ENCODE results near the gene WNT4. TPM values are rescaled to one million over a fixed set of nuclear protein-coding genes. Genes with fewer than 3 reads are reported as not detected.

Gene WNT4
- total RNA-seq, 4 donors from 2014 or later, result 1.4 to 5.0 (median 2.5) TPM

DNA sequence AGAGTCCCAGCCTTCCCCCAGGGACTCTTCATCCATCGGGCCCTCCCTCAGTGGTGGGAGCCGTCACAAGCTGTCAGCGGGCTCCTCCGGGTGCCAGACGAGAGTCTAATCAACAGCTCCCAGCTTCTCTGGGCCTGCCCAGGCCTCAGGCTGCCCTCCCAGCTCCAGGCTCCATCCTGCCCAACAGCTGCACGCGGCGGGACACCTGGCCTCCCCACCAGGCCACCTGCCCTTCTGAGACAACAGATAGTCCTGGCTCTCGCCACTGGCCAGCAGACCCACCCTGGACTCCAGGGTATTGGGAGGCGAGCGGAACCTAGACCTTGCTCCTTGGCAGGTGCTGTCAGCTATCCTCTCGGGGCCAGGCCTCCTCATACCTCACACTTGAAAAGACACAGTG lies 3.1 kb downstream of the WNT4 start:
- H3K27me3 ChIP-seq, result no peaks in the 10 kb centered on the region

DNA sequence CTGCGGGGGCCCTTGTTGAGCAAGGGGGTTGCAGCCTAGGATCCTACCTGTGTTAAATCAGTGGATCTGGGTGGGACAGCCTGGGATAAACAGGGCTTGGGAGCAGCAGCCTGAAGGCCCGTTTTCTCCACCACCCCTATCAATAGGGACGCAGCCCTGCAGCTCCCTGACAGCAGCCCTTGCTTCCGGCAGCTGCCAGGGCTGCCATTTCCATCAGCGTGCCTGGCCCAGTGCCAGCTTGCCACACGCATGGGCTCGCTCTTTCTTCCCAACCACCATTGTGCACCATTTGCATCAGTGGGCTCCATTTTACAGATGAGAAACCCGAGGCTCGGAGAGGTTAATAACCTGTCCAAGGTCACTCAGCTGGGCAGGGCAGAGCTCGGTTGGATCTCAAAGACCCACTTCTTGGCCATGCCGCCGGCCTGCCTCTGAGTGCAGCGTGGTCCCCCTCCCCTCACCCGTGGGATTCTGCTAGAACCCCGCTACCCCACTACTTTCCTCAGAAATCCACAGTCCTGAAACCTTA lies 3.8 kb downstream of the WNT4 start:
- Histone ChIP-seq H3K36me3 (no peaks in the 10 kb centered on the region), H3K9me3 (no peaks in the 10 kb centered on the region), H3K27ac (no peak overlapping the region), H3K4me1 (peaks cover 0 to 18% (median 7%) of the 10 kb centered on the region in 4 donors), H3K27me3 (no peaks in the 10 kb centered on the region), H3K4me3 (no peak overlapping the region)
- DNase-seq, result no peak
- TF ChIP-seq, protein P1, sequence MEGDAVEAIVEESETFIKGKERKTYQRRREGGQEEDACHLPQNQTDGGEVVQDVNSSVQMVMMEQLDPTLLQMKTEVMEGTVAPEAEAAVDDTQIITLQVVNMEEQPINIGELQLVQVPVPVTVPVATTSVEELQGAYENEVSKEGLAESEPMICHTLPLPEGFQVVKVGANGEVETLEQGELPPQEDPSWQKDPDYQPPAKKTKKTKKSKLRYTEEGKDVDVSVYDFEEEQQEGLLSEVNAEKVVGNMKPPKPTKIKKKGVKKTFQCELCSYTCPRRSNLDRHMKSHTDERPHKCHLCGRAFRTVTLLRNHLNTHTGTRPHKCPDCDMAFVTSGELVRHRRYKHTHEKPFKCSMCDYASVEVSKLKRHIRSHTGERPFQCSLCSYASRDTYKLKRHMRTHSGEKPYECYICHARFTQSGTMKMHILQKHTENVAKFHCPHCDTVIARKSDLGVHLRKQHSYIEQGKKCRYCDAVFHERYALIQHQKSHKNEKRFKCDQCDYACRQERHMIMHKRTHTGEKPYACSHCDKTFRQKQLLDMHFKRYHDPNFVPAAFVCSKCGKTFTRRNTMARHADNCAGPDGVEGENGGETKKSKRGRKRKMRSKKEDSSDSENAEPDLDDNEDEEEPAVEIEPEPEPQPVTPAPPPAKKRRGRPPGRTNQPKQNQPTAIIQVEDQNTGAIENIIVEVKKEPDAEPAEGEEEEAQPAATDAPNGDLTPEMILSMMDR (IDR thresholded peaks at IDR 0.05), result no peak
- no peak for TF ChIP-seq POLR2A (IDR thresholded peaks at IDR 0.05)

More for the DNA sequence above, 3.1 kb downstream of the WNT4 start:
- TF ChIP-seq POLR2A (IDR thresholded peaks at IDR 0.05), result no peak
- TF ChIP-seq, protein P1 (IDR thresholded peaks at IDR 0.05), result no peak
- H3K4me1 ChIP-seq, result peaks cover 0 to 18% (median 7%) of the 10 kb centered on the region in 4 donors
- no peaks in the 10 kb centered on the region for H3K9me3 ChIP-seq
- no peak overlapping the region for H3K27ac ChIP-seq
- no peak overlapping the region for H3K4me3 ChIP-seq
- H3K36me3 ChIP-seq, result no peaks in the 10 kb centered on the region
- DNase-seq, result no peak

DNA sequence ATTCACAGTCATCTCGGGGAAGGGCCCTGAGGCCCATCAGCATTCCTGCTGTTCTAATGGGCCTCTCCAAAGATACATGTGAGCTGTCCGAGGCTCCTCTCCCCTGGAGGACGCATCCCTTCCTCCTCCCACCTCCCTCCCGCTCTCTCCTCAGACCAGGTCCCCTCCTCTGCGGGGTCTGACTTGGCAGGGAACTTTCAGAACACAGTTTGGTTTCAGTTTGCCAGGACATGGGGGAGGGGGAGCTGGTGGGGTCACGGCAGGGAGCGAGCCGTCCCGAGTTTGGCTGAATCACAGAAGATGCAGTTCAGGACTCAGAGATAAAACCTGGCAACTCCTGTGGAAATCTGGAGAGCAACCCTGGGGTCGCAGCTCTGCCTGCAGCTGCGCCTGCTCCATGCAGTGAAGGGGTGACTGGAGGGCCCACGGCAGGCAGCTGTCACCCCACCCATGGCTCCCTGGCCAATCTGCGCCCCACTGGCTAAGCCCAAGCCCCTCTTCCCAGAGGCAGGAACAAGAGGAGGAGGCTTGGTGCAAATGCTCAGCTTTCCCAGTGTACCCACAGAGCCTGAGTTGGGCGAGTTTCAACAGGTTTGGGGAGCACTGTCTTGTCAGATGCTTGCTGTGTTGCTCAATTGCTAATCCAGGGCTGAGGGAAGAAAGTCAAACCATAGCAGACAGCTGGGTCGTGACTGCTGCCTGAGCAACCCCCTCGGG lies 5.7 kb downstream of the WNT4 start:
- no peak for DNase-seq
- Histone ChIP-seq H3K27me3 (no peaks in the 10 kb centered on the region), H3K4me1 (peaks cover 0 to 8% (median 2%) of the 10 kb centered on the region in 4 donors), H3K4me3 (no peak overlapping the region), H3K27ac (peak overlapping the region in 1 of 4 donors; percentile 19), H3K36me3 (no peaks in the 10 kb centered on the region), H3K9me3 (no peaks in the 10 kb centered on the region)
- TF ChIP-seq, protein P1 (IDR thresholded peaks at IDR 0.05), result no peak
- TF ChIP-seq POLR2A (IDR thresholded peaks at IDR 0.05), result no peak

DNA sequence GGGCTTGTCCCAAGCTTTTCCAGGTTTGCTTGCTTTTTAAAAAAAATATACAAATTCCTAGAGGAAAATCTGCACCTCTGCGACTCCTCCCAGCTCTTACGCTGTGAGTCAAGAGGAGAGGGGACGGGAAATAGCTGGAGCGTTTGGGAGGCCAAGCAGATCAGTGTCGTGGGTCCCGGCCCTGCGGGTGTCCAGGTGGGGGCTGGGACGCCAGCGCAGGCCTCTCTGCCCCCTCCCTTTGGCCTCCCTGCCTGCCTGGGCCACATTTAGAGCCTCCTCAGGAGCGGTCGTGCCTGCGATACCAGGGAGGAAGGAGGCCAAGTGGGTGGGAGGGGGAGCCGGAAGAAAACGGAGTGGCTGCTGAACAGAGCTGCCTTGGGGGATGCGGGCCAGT lies 9.0 kb downstream of the WNT4 start:
- no peak for TF ChIP-seq POLR2A (IDR thresholded peaks at IDR 0.05)
- TF ChIP-seq, protein P1 (IDR thresholded peaks at IDR 0.05), result no peak
- H3K36me3 ChIP-seq, result no peaks in the 10 kb centered on the region
- DNase-seq, result no peak
- H3K4me1 ChIP-seq, result no peaks in the 10 kb centered on the region
- H3K27ac ChIP-seq, result peak overlapping the region in 1 of 4 donors; percentile 15
- no peaks in the 10 kb centered on the region for H3K27me3 ChIP-seq
- H3K4me3 ChIP-seq, result no peak overlapping the region
- H3K9me3 ChIP-seq, result no peaks in the 10 kb centered on the region

DNA sequence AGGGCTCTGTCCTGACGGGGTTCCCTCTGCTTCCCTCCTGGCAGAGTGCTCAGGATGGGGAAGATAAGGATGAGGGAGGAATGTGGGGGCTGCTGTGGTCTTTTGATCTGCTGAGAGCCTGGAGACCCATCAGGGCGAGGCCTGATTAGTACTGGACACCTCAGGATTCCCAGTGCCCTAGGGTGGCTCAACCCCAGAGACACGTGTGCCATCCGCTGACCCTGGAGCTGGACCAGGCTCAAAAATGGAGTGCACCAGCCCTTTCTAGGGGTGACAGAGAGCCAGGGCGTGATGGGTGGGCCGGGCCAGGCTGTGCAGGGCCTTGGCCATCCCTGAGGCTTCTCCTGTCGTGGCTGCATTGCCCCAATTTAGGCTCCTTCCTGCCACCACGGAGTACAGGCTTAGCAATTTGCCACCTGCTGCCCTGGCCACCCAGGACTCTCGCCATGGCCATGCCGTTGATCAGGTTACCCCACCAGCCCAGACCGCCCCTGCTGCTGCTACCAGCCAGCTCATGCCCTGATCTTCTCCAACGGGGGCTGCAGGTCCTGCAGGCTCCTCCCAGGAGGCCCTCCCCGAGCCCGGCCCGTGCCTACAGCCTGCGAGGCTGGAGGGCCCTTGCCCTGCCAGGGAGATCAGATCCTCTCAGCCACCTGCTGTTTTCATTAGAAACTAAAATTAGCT lies 9.5 kb downstream of the WNT4 start:
- Histone ChIP-seq H3K4me1 (no peaks in the 10 kb centered on the region), H3K9me3 (no peaks in the 10 kb centered on the region), H3K4me3 (no peak overlapping the region), H3K27ac (no peak overlapping the region), H3K27me3 (no peaks in the 10 kb centered on the region), H3K36me3 (no peaks in the 10 kb centered on the region)
- no peak for TF ChIP-seq POLR2A (IDR thresholded peaks at IDR 0.05)
- TF ChIP-seq, protein P1 (IDR thresholded peaks at IDR 0.05), result no peak
- DNase-seq, result no peak

All from Peyer's patch (tissue), 4 donors.